ENCODE measurements around the gene DHRS7B. TPM values are rescaled to one million over a fixed set of nuclear protein-coding genes. Genes with fewer than 3 reads are reported as not detected.
"Not testable (repeated sequence)": the region's sequence is repeated elsewhere in the genome, so short reads cannot be mapped to it uniquely, and the experiment has no call there.

The DHRS7B gene
- total RNA-seq, 1 donor from 2014 or later = 14.4 TPM

GRCh38 chr17:21208352-21208751, 81.6 kb downstream of the DHRS7B start:
- no peak for DNase-seq (ENCODE audit: low read depth in 2 of 2)

GRCh38 chr17:21209511-21210175, 82.9 kb downstream of the DHRS7B start:
- DNase-seq (ENCODE audit: low read depth in 2 of 2) = no peak

- DNase-seq (ENCODE audit: low read depth in 2 of 2) = no peak
Observed at GRCh38 chr17:21210411-21211076, 83.8 kb downstream of the DHRS7B start.

GRCh38 chr17:21211825-21212479, 85.2 kb downstream of the DHRS7B start:
- DNase-seq (ENCODE audit: low read depth in 2 of 2) = no peak

- no peak for DNase-seq (ENCODE audit: low read depth in 2 of 2)
Observed at GRCh38 chr17:21212826-21213637, 86.3 kb downstream of the DHRS7B start.

GRCh38 chr17:21213638-21214014, 86.9 kb downstream of the DHRS7B start:
- peak in 1 of 2 donors; percentile 76 for DNase-seq (ENCODE audit: low read depth in 2 of 2)

GRCh38 chr17:21214015-21214776, 87.4 kb downstream of the DHRS7B start, which contains the start of gene TMEM11:
Gene TMEM11, minus strand, starts transcription at chr17:21214161. Its CDS starts 9 bp downstream, at chr17:21214152.
- DNase-seq (ENCODE audit: low read depth in 2 of 2) = peak; percentile 74 to 96

- DNase-seq (ENCODE audit: low read depth in 2 of 2) = peak in 1 of 2 donors; percentile 12
Observed at GRCh38 chr17:21214777-21215541, 88.2 kb downstream of the DHRS7B start.

- no peak for DNase-seq (ENCODE audit: low read depth in 2 of 2)
Observed at GRCh38 chr17:21215935-21216334, 89.2 kb downstream of the DHRS7B start.

- DNase-seq (ENCODE audit: low read depth in 2 of 2) = no peak
Observed at GRCh38 chr17:21217346-21217745, 90.6 kb downstream of the DHRS7B start.

GRCh38 chr17:21218101-21218500, 91.3 kb downstream of the DHRS7B start:
- DNase-seq (ENCODE audit: low read depth in 2 of 2) = peak in 1 of 2 donors; percentile 30

- peak in 1 of 2 donors; percentile 71 for DNase-seq (ENCODE audit: low read depth in 2 of 2)
Observed at GRCh38 chr17:21218831-21219380, 92.1 kb downstream of the DHRS7B start.

GRCh38 chr17:21223086-21223485, 96.3 kb downstream of the DHRS7B start:
- no peak for DNase-seq (ENCODE audit: low read depth in 2 of 2)

- DNase-seq (ENCODE audit: low read depth in 2 of 2) = not testable (repeated sequence)
Observed at GRCh38 chr17:21227277-21227676, 100.5 kb downstream of the DHRS7B start.

- DNase-seq (ENCODE audit: low read depth in 2 of 2) = peak in 1 of 2 donors; percentile 20
Observed at GRCh38 chr17:21228111-21228510, 101.3 kb downstream of the DHRS7B start.

GRCh38 chr17:21228845-21229244, 102.1 kb downstream of the DHRS7B start:
- DNase-seq (ENCODE audit: low read depth in 2 of 2) = no peak

- DNase-seq (ENCODE audit: low read depth in 2 of 2) = no peak
Observed at GRCh38 chr17:21231533-21231932, 104.8 kb downstream of the DHRS7B start.

GRCh38 chr17:21232033-21232749, 105.4 kb downstream of the DHRS7B start:
- DNase-seq (ENCODE audit: low read depth in 2 of 2) = no peak
